Astrocyte (in vitro differentiated cells and primary cell): ENCODE results near the gene TAF3. TPM values are rescaled to one million over a fixed set of nuclear protein-coding genes. Genes with fewer than 3 reads are reported as not detected.

Source experiments
- DNase-seq: peaks from one replicate; pipeline ENCODE4 v3.0.0-alpha.2; 2010; ENCODE audit warnings: low read depth
- FAIRE-seq: peaks from 2 replicates; lab custom pipeline; 2011; peaks lifted over from hg19 to GRCh38; lab: Jason Lieb, UNC
- H2AFZ ChIP-seq: 2 replicates; pipeline ENCODE4 v1.6.0; 2012; ENCODE audit warnings: low read depth, low read length, inconsistent platforms
- H3K27ac ChIP-seq: 2 replicates; pipeline ENCODE4 v1.5.1; 2011; ENCODE audit warnings: low read depth, low read length, inconsistent platforms
- H3K27me3 ChIP-seq: 2 replicates; pipeline ENCODE4 v1.6.0; 2011; ENCODE audit warnings: low read length, inconsistent platforms; ENCODE audit not compliant: insufficient read depth
- H3K36me3 ChIP-seq: 2 replicates; pipeline ENCODE4 v1.5.1; 2011; ENCODE audit warnings: low read length, inconsistent platforms; ENCODE audit not compliant: insufficient read depth
- H3K4me1 ChIP-seq: 2 replicates; pipeline ENCODE4 v1.5.1; 2011; ENCODE audit warnings: low read length, inconsistent platforms; ENCODE audit not compliant: insufficient read depth
- H3K4me2 ChIP-seq: 2 replicates; pipeline ENCODE4 v1.6.0; 2012; ENCODE audit warnings: low read length, inconsistent platforms
- H3K4me3 ChIP-seq: 2 replicates; pipeline ENCODE4 v1.5.1; 2011; ENCODE audit warnings: low read depth, mild to moderate bottlenecking, low read length, inconsistent platforms; ENCODE audit not compliant: insufficient read depth
- H3K79me2 ChIP-seq: 2 replicates; pipeline ENCODE4 v1.6.0; 2012; ENCODE audit warnings: mild to moderate bottlenecking, low read length, inconsistent platforms; ENCODE audit not compliant: insufficient read depth
- H3K9ac ChIP-seq: 2 replicates; pipeline ENCODE4 v1.6.0; 2012; ENCODE audit warnings: mild to moderate bottlenecking, low read length, inconsistent platforms
- H3K9me3 ChIP-seq: 2 replicates; pipeline ENCODE4 v1.5.1; 2012; ENCODE audit warnings: low read depth, mild to moderate bottlenecking, low read length, inconsistent platforms; ENCODE audit not compliant: insufficient read depth
- H4K20me1 ChIP-seq: 2 replicates; pipeline ENCODE4 v1.6.0; 2012; ENCODE audit warnings: low read length, inconsistent platforms; ENCODE audit not compliant: insufficient read depth
- H3K27ac Mint-ChIP-seq: one replicate; pipeline ENCODE4 v1.8.0; 2021; ENCODE audit warnings: mild to moderate bottlenecking, mixed read lengths; ENCODE audit not compliant: unreplicated experiment
- H3K27me3 Mint-ChIP-seq: one replicate; pipeline ENCODE4 v1.8.0; 2021; ENCODE audit warnings: low read depth, mixed read lengths; ENCODE audit not compliant: unreplicated experiment
- H3K36me3 Mint-ChIP-seq: one replicate; pipeline ENCODE4 v1.8.0; 2021; ENCODE audit warnings: low read depth, mixed read lengths; ENCODE audit not compliant: unreplicated experiment
- H3K4me1 Mint-ChIP-seq: one replicate; pipeline ENCODE4 v1.8.0; 2021; ENCODE audit warnings: low read depth, mixed read lengths; ENCODE audit not compliant: unreplicated experiment
- H3K4me3 Mint-ChIP-seq: one replicate; pipeline ENCODE4 v1.8.0; 2021; ENCODE audit warnings: mild to moderate bottlenecking, moderate library complexity, mixed read lengths; ENCODE audit not compliant: unreplicated experiment
- H3K9me3 Mint-ChIP-seq: one replicate; pipeline ENCODE4 v1.8.0; 2021; ENCODE audit warnings: mild to moderate bottlenecking, mixed read lengths; ENCODE audit not compliant: unreplicated experiment
- EZH2 ChIP-seq: IDR thresholded peaks from 2 replicates; pipeline ENCODE4 v1.6.1; 2012; ENCODE audit warnings: mild to moderate bottlenecking, low read length, inconsistent platforms; ENCODE audit not compliant: insufficient read depth
- total RNA-seq: library from RNA; stranded (reverse); gene quantifications from 2 replicates; pipeline ENCODE4 v1.2.1, GENCODE V29; 2021
- TF ChIP-seq, protein P1 (sequence below): IDR thresholded peaks from 2 replicates; pipeline ENCODE4 v1.5.1; 2011; ENCODE audit warnings: low read depth, mild to moderate bottlenecking, inconsistent platforms, low read length, moderate library complexity; ENCODE audit not compliant: insufficient read depth

The TAF3 gene
- total RNA-seq, 1 donor from 2014 or later: 10.2 TPM

DNA sequence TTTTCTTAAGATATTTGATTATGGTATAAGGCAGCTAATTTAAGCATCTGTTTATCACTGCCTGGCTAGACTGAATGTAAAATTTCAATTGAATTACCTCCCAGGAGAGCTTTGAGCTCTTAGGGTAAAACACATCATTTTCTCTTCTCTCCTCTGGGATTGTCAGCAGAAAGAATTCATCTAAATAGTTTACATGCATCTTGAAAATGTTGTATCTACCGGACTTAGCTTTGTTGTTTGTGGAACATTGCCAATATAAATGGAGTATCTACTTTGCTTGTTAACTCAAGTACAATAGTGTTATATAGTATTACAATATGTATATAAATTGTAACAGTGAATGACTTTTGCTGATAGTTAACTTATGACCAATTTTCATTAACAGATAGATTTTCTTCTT, 73.3 kb downstream of the TAF3 start:
- no peaks in the 10 kb centered on the region for H3K9me3 ChIP-seq
- H3K27ac Mint-ChIP-seq: no peak overlapping the region
- peaks cover 10% of the 10 kb centered on the region for H3K4me1 Mint-ChIP-seq
- DNase-seq: peak; percentile 14
- no peaks in the 10 kb centered on the region for H3K36me3 ChIP-seq
- FAIRE-seq: no peak
- peaks cover 18% of the 10 kb centered on the region for H4K20me1 ChIP-seq
- H3K9me3 Mint-ChIP-seq: no peaks in the 10 kb centered on the region
- H3K36me3 Mint-ChIP-seq: no peaks in the 10 kb centered on the region
- no peak overlapping the region for H3K4me3 ChIP-seq
- H3K27ac ChIP-seq: no peak overlapping the region
- no peak overlapping the region for H3K4me2 ChIP-seq
- H3K4me3 Mint-ChIP-seq: no peak overlapping the region
- TF ChIP-seq, protein P1, sequence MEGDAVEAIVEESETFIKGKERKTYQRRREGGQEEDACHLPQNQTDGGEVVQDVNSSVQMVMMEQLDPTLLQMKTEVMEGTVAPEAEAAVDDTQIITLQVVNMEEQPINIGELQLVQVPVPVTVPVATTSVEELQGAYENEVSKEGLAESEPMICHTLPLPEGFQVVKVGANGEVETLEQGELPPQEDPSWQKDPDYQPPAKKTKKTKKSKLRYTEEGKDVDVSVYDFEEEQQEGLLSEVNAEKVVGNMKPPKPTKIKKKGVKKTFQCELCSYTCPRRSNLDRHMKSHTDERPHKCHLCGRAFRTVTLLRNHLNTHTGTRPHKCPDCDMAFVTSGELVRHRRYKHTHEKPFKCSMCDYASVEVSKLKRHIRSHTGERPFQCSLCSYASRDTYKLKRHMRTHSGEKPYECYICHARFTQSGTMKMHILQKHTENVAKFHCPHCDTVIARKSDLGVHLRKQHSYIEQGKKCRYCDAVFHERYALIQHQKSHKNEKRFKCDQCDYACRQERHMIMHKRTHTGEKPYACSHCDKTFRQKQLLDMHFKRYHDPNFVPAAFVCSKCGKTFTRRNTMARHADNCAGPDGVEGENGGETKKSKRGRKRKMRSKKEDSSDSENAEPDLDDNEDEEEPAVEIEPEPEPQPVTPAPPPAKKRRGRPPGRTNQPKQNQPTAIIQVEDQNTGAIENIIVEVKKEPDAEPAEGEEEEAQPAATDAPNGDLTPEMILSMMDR: no peak
- TF ChIP-seq EZH2: no peak
- H3K27me3 ChIP-seq: no peaks in the 10 kb centered on the region
- H3K9ac ChIP-seq: no peak overlapping the region
- peaks cover 7% of the 10 kb centered on the region for H3K79me2 ChIP-seq
- H3K4me1 ChIP-seq: peaks cover 4% of the 10 kb centered on the region
- H3K27me3 Mint-ChIP-seq: no peaks in the 10 kb centered on the region
- no peak overlapping the region for H2AFZ ChIP-seq

DNA sequence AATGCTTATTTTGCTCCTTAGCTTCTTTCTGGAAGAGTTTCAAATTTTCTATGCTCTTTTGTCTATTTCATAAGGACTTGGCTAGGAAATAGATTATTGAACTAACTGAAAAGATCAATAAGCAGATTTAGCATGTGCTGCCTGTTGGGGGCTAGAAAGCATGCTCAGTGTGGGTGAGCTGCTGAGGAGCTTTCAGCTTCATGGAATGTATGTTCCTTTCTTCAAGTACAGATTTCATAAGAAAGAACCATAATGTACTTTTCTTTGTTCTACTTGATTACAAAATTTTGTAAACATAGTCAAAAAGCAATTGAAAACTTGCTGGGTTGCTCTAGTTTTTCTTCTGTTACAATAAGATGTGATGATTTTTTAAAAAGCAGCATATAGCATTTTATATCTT, 73.8 kb downstream of the TAF3 start:
- H3K27me3 Mint-ChIP-seq: no peaks in the 10 kb centered on the region
- H3K36me3 Mint-ChIP-seq: peaks cover 4% of the 10 kb centered on the region
- Histone ChIP-seq H3K36me3 (no peaks in the 10 kb centered on the region), H2AFZ (no peak overlapping the region), H3K27me3 (no peaks in the 10 kb centered on the region), H3K9me3 (no peaks in the 10 kb centered on the region), H3K4me2 (no peak overlapping the region), H3K4me3 (no peak overlapping the region), H4K20me1 (peaks cover 18% of the 10 kb centered on the region), H3K4me1 (peaks cover 3% of the 10 kb centered on the region), H3K79me2 (peaks cover 7% of the 10 kb centered on the region), H3K27ac (no peak overlapping the region), H3K9ac (no peak overlapping the region)
- FAIRE-seq (no peak), DNase-seq (no peak)
- H3K4me1 Mint-ChIP-seq: peaks cover 10% of the 10 kb centered on the region
- TF ChIP-seq, protein P1: no peak
- no peak for TF ChIP-seq EZH2
- H3K27ac Mint-ChIP-seq: no peak overlapping the region
- H3K9me3 Mint-ChIP-seq: no peaks in the 10 kb centered on the region
- H3K4me3 Mint-ChIP-seq: no peak overlapping the region

DNA sequence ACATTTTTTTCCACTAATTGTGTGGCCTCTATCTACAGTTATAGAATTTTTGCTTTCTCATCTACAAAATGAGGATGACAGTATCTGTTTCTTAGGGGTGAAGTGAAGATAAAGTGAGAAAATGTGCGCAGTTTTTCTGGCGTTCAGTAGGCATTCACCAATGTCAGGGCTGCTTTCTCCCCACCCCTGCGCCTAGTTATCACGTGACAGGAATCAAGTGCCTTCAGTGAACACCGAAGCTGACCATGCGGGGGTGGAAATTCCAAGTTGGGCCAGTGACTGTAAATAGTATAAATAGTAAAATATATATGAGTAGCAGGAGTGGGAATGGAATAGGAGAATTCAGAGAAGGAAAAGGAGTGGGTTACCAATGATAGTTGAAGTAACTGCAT, 77.4 kb downstream of the TAF3 start:
- Histone ChIP-seq H3K27ac (no peak overlapping the region), H3K36me3 (no peaks in the 10 kb centered on the region), H2AFZ (no peak overlapping the region), H3K4me2 (no peak overlapping the region), H4K20me1 (peaks cover 3% of the 10 kb centered on the region), H3K27me3 (no peaks in the 10 kb centered on the region), H3K4me1 (no peaks in the 10 kb centered on the region), H3K9me3 (no peaks in the 10 kb centered on the region), H3K79me2 (peaks cover 2% of the 10 kb centered on the region), H3K4me3 (no peak overlapping the region), H3K9ac (no peak overlapping the region)
- Mint-ChIP-seq H3K4me1 (peaks cover 4% of the 10 kb centered on the region), H3K27ac (no peak overlapping the region), H3K4me3 (no peak overlapping the region), H3K27me3 (no peaks in the 10 kb centered on the region), H3K9me3 (no peaks in the 10 kb centered on the region), H3K36me3 (peaks cover 7% of the 10 kb centered on the region)
- FAIRE-seq: no peak
- DNase-seq: no peak
- TF ChIP-seq, protein P1: no peak
- no peak for TF ChIP-seq EZH2
